HT1080 (cell line): ENCODE data around the gene DOCK2. TPM values are rescaled to one million over a fixed set of nuclear protein-coding genes. Genes with fewer than 3 reads are reported as not detected.
"Not testable (repeated sequence)": the region's sequence is repeated elsewhere in the genome, so short reads cannot be mapped to it uniquely, and the experiment has no call there.

Source experiments
- DNase-seq: peaks from one replicate; pipeline ENCODE4 v3.0.0-alpha.2; 2015; ENCODE audit warnings: low read depth
- total RNA-seq: library from RNA; depleted of rRNA; stranded (reverse); fragments of >200 nt; shearing (Covaris generic); gene quantifications from 2 replicates; pipeline ENCODE4 v1.2.3, GENCODE V29; 2014

Gene DOCK2
- total RNA-seq, 1 experiment from 2014 or later = 2.1 TPM

- DNase-seq = no peak
Measured at GRCh38 chr5:170080786-170081445, 443.8 kb downstream of the DOCK2 start.

DNA sequence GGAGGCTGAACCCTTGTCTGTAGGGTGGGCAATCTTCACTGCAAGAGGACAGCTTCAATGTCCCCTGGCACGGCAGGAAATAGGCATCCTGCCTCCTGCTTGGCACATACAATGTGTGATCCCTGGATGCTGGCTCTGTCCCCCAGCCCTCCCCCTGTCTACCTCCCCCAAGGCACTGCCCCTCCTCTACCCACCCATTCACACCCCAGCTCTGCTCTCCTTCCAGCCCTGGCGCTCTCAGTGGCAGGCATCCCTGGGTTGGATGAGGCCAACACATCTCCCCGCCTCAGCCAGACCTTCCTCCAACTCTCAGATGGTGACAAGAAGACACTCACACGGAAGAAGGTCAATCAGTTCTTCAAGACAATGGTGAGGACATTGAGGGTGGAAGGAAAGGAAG lies 444.5 kb downstream of the DOCK2 start:
- DNase-seq = no peak

DNA sequence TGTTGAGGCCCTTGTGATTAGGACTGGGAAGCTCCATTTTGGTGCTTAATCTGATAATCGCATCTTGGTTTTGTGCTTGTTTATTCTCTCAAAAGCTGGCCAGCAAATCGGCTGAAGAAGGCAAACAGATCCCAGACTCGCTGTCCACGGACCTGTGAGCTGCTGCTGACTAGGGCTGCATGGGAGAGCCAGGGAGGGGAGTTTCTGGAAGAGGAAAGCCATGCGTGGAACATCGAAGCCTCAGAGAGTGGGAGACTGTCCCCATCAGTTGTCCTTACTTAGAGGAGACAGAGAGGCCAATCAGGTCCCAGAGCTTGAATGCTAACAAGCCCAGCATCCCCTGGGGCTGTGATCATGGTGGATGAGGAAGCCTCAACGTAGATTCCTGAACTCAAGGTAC lies 445.6 kb downstream of the DOCK2 start:
- no peak for DNase-seq

- no peak for DNase-seq
Measured at GRCh38 chr5:170087168-170087817, 450.2 kb downstream of the DOCK2 start.

DNA sequence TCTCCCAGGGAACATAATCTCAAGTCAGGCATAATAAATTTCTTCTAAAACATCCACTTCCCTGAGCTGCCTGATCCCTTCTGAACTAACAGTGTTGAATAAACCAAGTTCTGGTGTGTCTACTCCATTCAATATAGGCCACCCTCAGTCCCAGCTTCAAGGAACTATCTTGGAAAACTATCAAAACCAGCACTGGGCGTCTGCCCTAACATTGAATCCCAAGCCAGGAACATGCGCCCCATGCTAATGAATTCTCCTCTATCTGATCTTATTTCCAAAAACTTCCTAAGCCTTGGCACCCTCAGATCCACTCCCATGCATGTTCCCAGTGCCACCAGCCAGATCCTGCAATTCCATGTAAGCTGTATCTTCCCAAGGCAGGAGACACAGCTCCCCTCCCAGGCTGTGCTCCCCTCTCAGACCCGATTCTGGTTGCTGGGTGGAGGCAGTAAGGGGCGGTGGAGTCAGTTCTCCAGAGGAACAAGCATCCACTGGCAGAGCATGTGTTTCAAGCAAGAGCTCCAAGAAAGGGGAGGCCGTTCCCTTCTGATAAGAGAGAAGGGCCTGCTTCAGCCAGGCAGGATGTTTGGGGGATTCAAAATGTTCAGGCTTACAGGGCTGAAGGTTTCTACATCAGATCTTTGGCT lies 455.5 kb downstream of the DOCK2 start:
- DNase-seq = no peak

DNA sequence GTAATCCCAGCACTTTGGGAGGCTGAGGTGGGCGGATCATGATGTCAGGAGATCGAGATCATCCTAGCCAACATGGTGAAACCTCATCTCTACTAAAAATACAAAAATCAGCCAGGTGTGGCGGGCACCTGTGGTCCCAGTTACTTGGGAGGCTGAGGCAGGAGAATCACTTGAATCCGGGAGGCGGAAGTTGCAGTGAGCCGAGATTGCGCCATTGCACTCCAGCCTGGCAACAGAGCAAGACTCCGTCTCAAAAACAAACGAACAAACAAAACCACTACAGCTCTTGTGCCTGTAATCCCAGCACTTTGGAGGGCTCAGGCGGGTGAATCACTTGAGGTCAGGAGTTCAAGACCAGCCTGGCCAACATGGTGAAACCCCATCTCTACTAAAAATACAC lies 457.3 kb downstream of the DOCK2 start:
- not testable (repeated sequence) for DNase-seq

DNA sequence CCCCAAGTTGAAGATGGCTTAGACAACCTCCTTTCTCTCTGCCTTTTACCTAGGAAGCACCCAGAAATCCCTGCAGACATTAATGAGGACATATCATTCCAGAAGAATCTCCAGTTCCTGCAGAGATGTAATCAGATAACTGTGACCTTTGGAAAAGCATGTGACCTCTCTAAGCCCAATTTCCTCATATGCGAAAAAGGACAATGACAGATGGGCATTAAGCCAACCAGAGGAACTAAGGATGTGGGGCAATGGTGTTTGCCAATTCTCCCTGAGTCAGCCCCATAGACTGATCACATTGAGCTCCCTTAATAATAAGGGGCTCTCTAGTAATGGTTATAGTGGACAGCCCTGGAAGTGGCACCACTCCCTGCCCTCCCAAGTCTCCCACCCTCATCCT lies 458.6 kb downstream of the DOCK2 start:
- DNase-seq = peak; percentile 9

DNA sequence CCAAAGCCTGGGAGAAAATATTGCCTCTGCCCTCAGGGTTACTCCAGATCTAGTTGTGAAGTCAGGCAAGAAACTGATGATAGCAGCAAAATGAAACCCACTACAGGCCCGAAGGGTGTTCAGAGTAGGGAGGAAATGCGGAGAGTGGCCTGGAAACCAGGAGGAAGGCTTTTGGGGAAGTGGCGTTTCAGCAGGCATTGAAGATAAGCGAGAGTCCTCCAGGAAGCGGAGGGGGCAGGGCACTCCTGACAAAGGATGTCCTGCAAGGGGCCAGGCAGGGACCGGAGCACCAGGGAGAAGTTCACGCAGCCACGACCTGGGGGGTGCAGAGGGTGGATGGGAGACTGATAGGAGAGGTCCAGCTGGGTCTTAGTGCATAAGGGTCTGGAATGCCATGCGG lies 460.9 kb downstream of the DOCK2 start:
- DNase-seq = no peak

DNA sequence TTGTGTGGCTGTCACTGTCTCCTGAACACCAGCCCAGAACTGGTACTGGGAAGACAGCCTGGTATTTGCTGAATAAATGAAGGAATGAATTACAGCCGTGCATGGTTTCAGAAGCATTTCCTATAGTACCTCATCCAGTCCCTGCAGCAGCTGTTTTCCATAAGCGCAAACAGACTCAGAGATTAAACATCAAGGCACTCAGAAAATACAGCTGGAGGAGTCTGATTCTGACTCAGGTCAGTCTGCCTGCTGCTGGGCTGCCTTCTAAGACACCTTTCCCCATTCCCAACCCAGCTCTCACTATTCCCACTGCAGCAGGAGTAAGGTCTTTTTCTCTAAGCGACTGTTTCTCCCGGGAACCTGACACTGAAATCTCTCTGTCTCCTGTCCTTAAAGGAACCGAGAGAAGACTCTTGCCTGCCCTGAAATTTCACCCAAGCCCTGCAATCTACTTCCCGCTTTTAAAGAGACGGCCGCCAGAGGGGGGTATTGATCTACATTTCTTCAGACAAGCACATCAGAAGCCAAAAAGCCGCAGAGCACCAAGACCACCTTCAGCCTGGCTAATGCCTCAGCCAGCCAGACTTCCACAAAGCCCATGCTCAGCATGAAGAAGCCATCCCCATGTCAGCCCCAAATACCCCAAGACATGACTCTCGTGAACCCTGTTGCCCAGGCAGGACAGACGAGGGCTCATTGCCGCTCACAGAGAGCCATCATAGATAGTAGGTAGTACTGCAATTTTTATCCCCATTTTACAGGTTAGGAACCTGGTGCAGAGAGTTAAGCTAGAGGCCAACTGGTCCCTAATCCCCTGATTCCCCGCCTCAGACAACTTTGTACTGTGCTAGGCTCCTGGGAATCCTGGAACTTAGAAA lies 463.2 kb downstream of the DOCK2 start:
- DNase-seq = peak; percentile 72

DNA sequence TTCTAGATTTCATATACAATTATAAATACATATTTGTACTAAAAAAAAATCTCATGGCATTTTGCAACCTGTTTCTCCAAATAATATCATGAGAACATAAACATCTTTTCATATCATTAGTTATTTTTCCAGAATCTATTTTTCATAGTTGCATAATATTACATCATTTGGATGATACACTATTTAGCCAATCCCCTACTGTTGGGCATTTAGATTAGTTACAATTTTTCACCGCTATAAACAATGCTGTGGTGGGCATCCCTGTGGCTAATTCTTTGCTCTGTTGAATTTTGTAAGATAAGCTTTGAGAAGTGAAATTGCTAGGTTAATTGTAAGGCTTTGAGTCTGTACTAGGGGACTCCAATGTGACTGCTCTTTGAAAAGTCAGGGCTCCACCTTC lies 466.4 kb downstream of the DOCK2 start:
- DNase-seq = no peak

GRCh38 chr5:170104299-170104698 lies 467.2 kb downstream of the DOCK2 start:
- DNase-seq = no peak

DNA sequence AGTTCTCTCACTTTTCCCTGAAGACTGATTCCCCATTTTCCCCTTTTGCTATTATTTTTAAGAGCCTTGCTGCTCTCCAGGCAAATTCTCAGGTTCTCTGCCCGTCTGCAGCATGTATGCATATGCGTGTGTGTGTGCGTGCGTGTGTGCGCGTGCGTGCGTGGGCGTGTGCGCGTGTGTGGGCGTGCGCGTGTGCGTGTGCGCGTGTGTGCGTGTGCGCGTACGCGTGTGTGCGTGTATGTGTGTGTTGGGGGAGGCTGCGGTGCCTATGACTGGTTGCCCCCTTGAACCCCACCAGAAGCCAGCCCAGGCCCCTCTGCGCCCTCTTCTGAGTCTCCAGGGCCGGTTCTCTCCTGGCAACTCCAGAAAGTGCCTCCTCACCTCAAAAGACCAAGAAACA lies 467.6 kb downstream of the DOCK2 start:
- DNase-seq = no peak

GRCh38 chr5:170105642-170106611 lies 468.9 kb downstream of the DOCK2 start, which contains the start of gene FOXI1:
Gene FOXI1, plus strand, starts transcription at chr5:170105897. Its CDS starts 61 bp downstream, at chr5:170105958.
- no peak for DNase-seq

GRCh38 chr5:170107674-170108073 lies 470.6 kb downstream of the DOCK2 start:
- no peak for DNase-seq

DNA sequence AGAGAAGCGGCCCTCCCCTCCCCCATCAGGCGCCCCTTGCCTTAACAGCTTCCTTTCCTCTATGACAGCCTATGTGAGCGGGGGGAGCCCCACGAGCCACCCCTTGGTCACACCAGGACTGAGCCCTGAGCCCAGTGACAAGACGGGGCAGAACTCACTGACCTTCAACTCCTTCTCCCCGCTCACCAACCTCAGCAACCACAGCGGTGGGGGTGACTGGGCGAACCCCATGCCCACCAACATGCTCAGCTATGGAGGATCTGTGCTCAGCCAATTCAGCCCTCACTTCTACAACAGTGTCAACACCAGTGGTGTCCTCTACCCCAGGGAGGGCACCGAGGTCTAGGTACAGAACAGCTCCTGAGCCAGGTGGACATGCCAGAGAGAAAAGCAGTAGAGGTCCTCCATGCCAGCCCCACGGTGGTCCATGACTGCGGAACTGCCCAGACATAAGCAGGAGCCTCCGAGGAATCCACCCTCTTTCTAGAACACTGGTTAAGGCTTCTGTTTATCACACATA lies 471.3 kb downstream of the DOCK2 start:
- no peak for DNase-seq

DNA sequence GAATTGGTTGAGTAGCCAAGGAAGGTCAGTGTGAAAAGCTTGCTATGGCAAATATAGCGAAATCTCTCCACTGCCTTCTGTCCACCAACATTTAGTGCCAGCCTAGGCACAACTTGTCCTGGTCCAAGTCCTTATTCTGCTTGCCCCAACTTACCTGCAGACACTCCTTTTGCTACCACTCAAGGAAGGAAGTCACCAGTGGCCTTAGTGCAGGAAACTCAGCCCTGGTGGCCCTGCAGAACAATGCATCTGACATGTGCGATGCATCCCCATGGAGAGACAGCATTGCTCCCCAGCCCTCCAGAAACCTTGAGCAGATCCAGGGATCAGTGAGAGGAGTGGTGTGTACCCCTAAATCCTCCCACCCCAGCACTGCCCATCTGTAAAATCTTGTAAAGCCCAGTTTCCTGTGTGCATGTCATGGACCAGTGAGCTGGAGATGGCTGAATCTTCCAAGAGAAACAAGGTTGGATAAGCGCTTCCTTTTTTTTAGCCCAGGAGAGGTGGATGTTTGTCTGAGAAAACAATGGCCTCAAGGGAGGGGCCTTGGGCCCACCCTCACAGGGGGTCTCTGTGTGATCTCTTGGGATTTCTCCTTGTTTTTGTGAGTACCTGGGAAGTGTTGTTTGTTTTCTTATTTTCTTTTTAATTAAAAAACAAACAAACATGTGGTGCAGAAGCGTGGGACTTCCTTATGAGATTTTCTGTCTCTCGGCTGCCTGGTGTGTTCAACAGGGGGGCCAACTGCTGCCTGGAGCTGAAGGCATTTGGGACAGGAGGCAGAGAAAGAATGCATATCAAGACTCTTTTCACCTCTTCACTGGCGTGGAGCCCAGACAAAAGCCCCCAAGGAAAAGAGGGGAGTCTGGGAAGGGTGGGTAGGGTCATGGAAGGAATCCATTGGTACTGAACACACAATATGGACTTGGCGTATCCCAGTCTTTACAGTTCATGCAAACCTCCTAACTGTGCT lies 472.3 kb downstream of the DOCK2 start:
- no peak for DNase-seq

- no peak for DNase-seq
Measured at GRCh38 chr5:170110403-170111087, 473.5 kb downstream of the DOCK2 start.

DNA sequence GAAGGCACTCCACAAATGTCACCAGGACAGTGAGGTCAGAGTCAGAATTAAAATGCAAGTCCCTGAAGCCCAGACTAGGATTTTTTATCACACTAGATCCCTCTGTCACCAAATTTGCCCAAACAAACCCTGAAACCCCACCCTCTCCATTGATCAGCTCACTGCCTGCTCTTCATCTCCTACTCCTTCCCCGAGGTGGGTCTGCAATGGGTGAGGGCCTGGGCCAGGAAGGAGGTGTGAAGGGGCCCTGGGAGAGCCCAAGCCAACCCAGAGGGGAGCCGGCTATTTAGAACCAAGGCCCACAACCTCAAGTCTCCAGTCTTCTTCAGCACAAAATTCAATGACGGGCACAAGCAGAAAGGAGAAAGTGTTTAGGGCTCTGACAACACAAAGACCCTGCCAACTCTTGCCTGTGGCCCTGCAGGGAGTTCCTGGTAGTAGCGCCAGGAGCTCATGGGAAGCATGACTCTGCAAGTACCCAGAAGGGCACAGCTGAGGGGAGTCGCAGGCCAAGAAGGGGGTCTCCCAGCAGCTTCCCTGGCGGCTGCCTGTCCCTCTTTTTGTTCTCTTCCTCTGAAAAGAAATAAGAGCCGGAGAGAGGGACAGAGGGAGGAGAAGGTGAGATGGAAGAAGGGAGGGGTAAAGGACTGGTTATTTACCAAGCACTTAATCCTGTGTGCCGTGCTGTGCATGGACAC lies 474.2 kb downstream of the DOCK2 start:
- DNase-seq = no peak
